Neural cell (in vitro differentiated cells): ENCODE measurements around the gene RPS15.

Source experiments
- CTCF ChIP-seq: fragments of 450-650 bp; IDR thresholded peaks from 2 replicates; pipeline ENCODE4 v1.5.1; 2014; ENCODE audit warnings: antibody characterized with exemption, mild to moderate bottlenecking, moderate library complexity; ENCODE audit not compliant: poor library complexity, severe bottlenecking
- EP300 ChIP-seq: fragments of 450-650 bp; conservative IDR thresholded peaks from 2 replicates; pipeline ENCODE4 v1.6.1; 2014; ENCODE audit warnings: antibody characterized with exemption, mild to moderate bottlenecking, moderate library complexity; ENCODE audit not compliant: poor library complexity, severe bottlenecking
- EZH2 ChIP-seq: fragments of 200-600, 300-800 bp; shearing (Covaris generic), sonication (generic); IDR thresholded peaks from 2 replicates; pipeline ENCODE4 v1.6.1; 2014; ENCODE audit warnings: antibody characterized with exemption, low read length, borderline replicate concordance, mild to moderate bottlenecking; ENCODE audit not compliant: insufficient read depth, poor library complexity, severe bottlenecking
- MXI1 ChIP-seq: fragments of 450-650 bp; conservative IDR thresholded peaks from 2 replicates; pipeline ENCODE4 v1.6.1; 2014; ENCODE audit warnings: antibody characterized with exemption, mild to moderate bottlenecking; ENCODE audit not compliant: poor library complexity, severe bottlenecking
- RAD21 ChIP-seq: fragments of 450-650 bp; conservative IDR thresholded peaks from 2 replicates; pipeline ENCODE4 v1.6.1; 2014; ENCODE audit warnings: antibody characterized with exemption, mild to moderate bottlenecking, moderate library complexity
- SMC3 ChIP-seq: fragments of 450-650 bp; conservative IDR thresholded peaks from 2 replicates; pipeline ENCODE4 v1.6.1; 2014; ENCODE audit warnings: antibody characterized with exemption, mild to moderate bottlenecking, moderate library complexity; ENCODE audit not compliant: poor library complexity
- TAF1 ChIP-seq: IDR thresholded peaks from 2 replicates; pipeline ENCODE4 v1.6.1; 2012; ENCODE audit warnings: low read depth

- TF ChIP-seq EZH2: no peak
- no peak for TF ChIP-seq CTCF
- no peak for TF ChIP-seq MXI1
- no peak for TF ChIP-seq TAF1
- TF ChIP-seq SMC3: no peak
- no peak for TF ChIP-seq RAD21
- TF ChIP-seq EP300: no peak
Measured at GRCh38 chr19:1428738-1429391, 9.3 kb upstream of the RPS15 start.
